Osteoblast (primary cell): ENCODE data around the gene KLHDC3. TPM values are rescaled to one million over a fixed set of nuclear protein-coding genes. Genes with fewer than 3 reads are reported as not detected.

Experiments used
- DNase-seq: peaks from one replicate; pipeline ENCODE4 v3.0.0; 2011; ENCODE audit warnings: low spot score, mixed read lengths; ENCODE audit not compliant: insufficient read length; ENCODE audit errors: missing footprints
- H2AFZ ChIP-seq: 2 replicates; pipeline ENCODE4 v1.6.0; 2011; ENCODE audit warnings: mild to moderate bottlenecking, low read length
- H3K27ac ChIP-seq: 2 replicates; pipeline ENCODE4 v1.5.1; 2011; ENCODE audit warnings: mild to moderate bottlenecking, low read depth, low read length, moderate library complexity
- H3K27me3 ChIP-seq: 2 replicates; pipeline ENCODE4 v1.6.0; 2012; ENCODE audit warnings: mild to moderate bottlenecking, control low read depth, inconsistent platforms, low read length, moderate library complexity; ENCODE audit not compliant: insufficient read depth
- H3K36me3 ChIP-seq: 2 replicates; pipeline ENCODE4 v1.5.1; 2011; ENCODE audit warnings: mild to moderate bottlenecking, low read length, control low read depth, moderate library complexity; ENCODE audit not compliant: insufficient read depth
- H3K4me1 ChIP-seq: 2 replicates; pipeline ENCODE4 v1.5.1; 2011; ENCODE audit warnings: mild to moderate bottlenecking, low read length, control low read depth, moderate library complexity; ENCODE audit not compliant: insufficient read depth
- H3K4me2 ChIP-seq: 2 replicates; pipeline ENCODE4 v1.6.0; 2011; ENCODE audit warnings: mild to moderate bottlenecking, low read length; ENCODE audit not compliant: insufficient read depth
- H3K4me3 ChIP-seq: fragments of 200-600 bp; sonication (generic); 3 replicates; pipeline ENCODE4 v1.5.1; 2012; ENCODE audit warnings: mild to moderate bottlenecking, low read length, inconsistent platforms; ENCODE audit not compliant: insufficient read depth
- H3K79me2 ChIP-seq: 2 replicates; pipeline ENCODE4 v1.6.0; 2012; ENCODE audit warnings: mild to moderate bottlenecking, low read length, control low read depth, inconsistent platforms; ENCODE audit not compliant: insufficient read depth
- H3K9me3 ChIP-seq: 2 replicates; pipeline ENCODE4 v1.5.1; 2011; ENCODE audit warnings: low read depth, low read length, control low read depth
- H4K20me1 ChIP-seq: 2 replicates; pipeline ENCODE4 v1.6.0; 2012; ENCODE audit warnings: mild to moderate bottlenecking, low read length, control low read depth; ENCODE audit not compliant: insufficient read depth
- CTCF ChIP-seq: IDR thresholded peaks from 2 replicates; pipeline ENCODE4 v1.5.1; 2011; ENCODE audit warnings: mild to moderate bottlenecking, low read depth, low read length, moderate library complexity; ENCODE audit errors: extremely low read depth
- total RNA-seq: library from RNA; depleted of rRNA; stranded (reverse); fragments of >200 nt; gene quantifications from 2 replicates; pipeline ENCODE4 v1.2.3, GENCODE V29; 2012

The KLHDC3 gene
- total RNA-seq, 1 donor, result 122 TPM

GRCh38 chr6:43020052-43020705, 6.1 kb downstream of the KLHDC3 start:
- Histone ChIP-seq H3K4me2 (no peak overlapping the region), H2AFZ (no peak overlapping the region), H4K20me1 (peaks cover 40% of the 10 kb centered on the region), H3K4me1 (peaks cover 30% of the 10 kb centered on the region), H3K9me3 (no peaks in the 10 kb centered on the region), H3K27ac (no peak overlapping the region), H3K4me3 (no peak overlapping the region), H3K27me3 (no peaks in the 10 kb centered on the region), H3K36me3 (peaks cover 57% of the 10 kb centered on the region), H3K79me2 (peaks cover 84% of the 10 kb centered on the region)
- no peak for DNase-seq
- no peak for TF ChIP-seq CTCF

DNA sequence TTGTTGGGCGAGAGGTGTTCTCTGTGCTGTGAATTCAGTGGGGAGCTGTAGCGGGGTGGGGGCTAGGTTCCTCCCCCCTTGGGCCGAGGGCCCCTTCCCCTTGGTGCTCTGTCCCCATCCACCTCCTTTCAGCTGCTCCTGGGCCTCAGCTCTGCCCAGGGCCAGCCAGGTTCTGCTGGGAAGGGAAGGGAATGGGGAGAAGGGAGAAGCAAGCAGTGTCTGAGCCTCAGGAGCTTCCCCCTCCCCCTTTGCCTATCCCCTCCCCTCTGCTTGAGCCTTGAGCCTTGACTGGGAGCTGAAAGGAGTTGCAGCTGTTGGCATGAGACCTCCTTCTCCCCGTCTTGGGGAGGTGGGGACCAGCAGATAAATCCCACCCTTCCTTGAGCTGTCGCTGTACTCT, 6.8 kb downstream of the KLHDC3 start:
- peak overlapping the region; percentile 97 for H3K4me3 ChIP-seq
- peak overlapping the region; percentile 91 for H3K4me2 ChIP-seq
- H3K4me1 ChIP-seq, result peaks cover 26% of the 10 kb centered on the region
- H3K9me3 ChIP-seq, result no peaks in the 10 kb centered on the region
- peaks cover 37% of the 10 kb centered on the region for H4K20me1 ChIP-seq
- peak overlapping the region; percentile 93 for H2AFZ ChIP-seq
- H3K36me3 ChIP-seq, result peaks cover 61% of the 10 kb centered on the region
- peak; percentile 51 for DNase-seq
- no peaks in the 10 kb centered on the region for H3K27me3 ChIP-seq
- no peak for TF ChIP-seq CTCF
- H3K27ac ChIP-seq, result peak overlapping the region; percentile 71
- peaks cover 78% of the 10 kb centered on the region for H3K79me2 ChIP-seq

DNA sequence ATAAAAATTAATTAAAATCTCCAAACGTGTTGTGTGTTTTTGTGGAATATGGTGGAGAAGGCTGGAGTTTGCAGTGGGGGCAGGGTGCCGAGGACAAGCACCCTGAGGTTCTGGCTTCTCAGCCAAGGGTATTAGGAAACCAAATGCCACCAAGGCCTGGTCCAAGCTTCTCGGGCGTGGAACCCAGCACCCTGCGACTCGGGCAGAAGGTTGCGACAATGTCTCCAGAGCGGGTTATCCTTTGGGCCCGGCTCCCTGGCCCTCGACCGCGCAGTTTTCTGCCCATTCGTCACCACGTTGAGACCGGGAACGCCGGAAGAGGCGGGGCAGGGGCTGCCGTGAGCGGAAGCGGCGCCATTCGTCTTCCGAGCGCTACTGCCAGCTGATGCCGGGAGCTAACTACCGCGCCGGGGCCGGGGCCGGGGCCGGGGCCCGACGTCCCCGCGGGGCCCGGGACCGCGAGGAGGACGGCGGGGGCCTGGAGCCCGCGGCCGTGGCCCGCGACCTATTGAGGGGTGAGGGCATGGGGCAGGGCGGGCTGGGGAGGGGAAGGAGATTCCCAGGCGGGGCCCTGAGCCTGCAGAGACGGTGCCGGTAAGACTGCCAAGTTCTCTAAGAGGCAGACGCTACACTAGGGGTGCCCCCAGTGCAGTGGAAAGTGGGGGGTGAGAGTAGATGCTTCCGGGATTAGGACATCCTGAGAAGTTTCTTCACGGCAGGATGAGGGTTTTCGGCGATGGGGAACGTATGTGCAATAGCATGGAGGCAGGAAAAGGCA, 7.4 kb downstream of the KLHDC3 start, which contains the start of gene RRP36:
TSS of gene RRP36 (plus strand) at position 354 of the 778 bp plus-strand sequence. CDS start at position 386, 32 bp downstream.
- no peak for TF ChIP-seq CTCF
- Histone ChIP-seq H4K20me1 (peaks cover 31% of the 10 kb centered on the region), H3K27ac (peak within 1 kb of the TSS; percentile 71), H3K9me3 (no peaks in the 10 kb centered on the region), H3K79me2 (peaks cover 72% of the 10 kb centered on the region), H3K4me3 (peak within 1 kb of the TSS; percentile 97), H2AFZ (peak within 1 kb of the TSS; percentile 93), H3K36me3 (peaks cover 64% of the 10 kb centered on the region), H3K4me2 (peak within 1 kb of the TSS; percentile 91), H3K4me1 (peaks cover 21% of the 10 kb centered on the region), H3K27me3 (no peaks in the 10 kb centered on the region)
- peak; percentile 98 for DNase-seq

DNA sequence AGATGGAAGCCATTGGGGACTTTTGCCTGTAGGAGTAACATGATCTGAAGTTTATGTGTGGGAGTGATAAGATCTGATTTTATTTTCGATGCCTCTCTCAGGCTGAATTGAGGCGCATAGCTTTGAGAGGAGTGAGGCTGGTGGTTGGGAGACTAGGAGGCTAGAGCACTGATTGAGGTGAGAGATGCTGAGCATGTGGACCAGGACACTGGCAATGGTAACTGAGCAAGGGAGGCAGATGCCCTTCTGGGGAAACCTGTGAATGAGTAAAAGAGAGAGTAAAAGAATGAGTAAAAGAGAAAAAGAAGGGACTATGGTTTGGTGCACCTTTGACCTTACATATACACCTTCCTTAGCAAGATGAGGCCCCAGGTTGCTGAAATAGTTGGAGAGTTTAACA, 10.4 kb downstream of the KLHDC3 start:
- Histone ChIP-seq H2AFZ (no peak overlapping the region), H3K9me3 (no peaks in the 10 kb centered on the region), H3K27ac (no peak overlapping the region), H3K4me1 (peaks cover 17% of the 10 kb centered on the region), H3K4me3 (no peak overlapping the region), H3K27me3 (no peaks in the 10 kb centered on the region), H3K36me3 (peaks cover 64% of the 10 kb centered on the region), H4K20me1 (peaks cover 20% of the 10 kb centered on the region), H3K79me2 (peaks cover 47% of the 10 kb centered on the region), H3K4me2 (no peak overlapping the region)
- TF ChIP-seq CTCF, result no peak
- DNase-seq, result no peak
